GM12873 (cell line): ENCODE results near the gene SPAG9.
A peak's percentile ranks its signal among the peaks of the same experiment; 100 is the strongest.

Experiments
- CTCF ChIP-seq: IDR thresholded peaks from 2 replicates; pipeline ENCODE4 v1.5.1; 2012; ENCODE audit warnings: low read depth, mild to moderate bottlenecking, moderate library complexity, low read length, control low read depth; ENCODE audit not compliant: insufficient read depth; ENCODE audit errors: missing control alignments

The SPAG9 gene

GRCh38 chr17:50957600-50958575 is 162.8 kb downstream of the SPAG9 start:
- TF ChIP-seq CTCF, result no peak

GRCh38 chr17:50956750-50957523 is 163.7 kb downstream of the SPAG9 start:
- TF ChIP-seq CTCF, result peak; percentile 91

- no peak for TF ChIP-seq CTCF
Measured at GRCh38 chr17:50956409-50956749, 164.3 kb downstream of the SPAG9 start.

GRCh38 chr17:50955667-50956120 is 165.0 kb downstream of the SPAG9 start:
- no peak for TF ChIP-seq CTCF

GRCh38 chr17:50955160-50955559 is 165.5 kb downstream of the SPAG9 start:
- TF ChIP-seq CTCF, result no peak

GRCh38 chr17:50954641-50955121 is 166.0 kb downstream of the SPAG9 start:
- no peak for TF ChIP-seq CTCF

GRCh38 chr17:50953831-50954601 is 166.7 kb downstream of the SPAG9 start:
- TF ChIP-seq CTCF, result no peak
